ENCODE data around the gene SOAT2. TPM values are rescaled to one million over a fixed set of nuclear protein-coding genes. Genes with fewer than 3 reads are reported as not detected.

Gene SOAT2
- total and polyA plus RNA-seq, 2 donors (not counting 1 experiment from before 2014, with no cell fraction given) = under 0.01 TPM; not detected in 1

DNA sequence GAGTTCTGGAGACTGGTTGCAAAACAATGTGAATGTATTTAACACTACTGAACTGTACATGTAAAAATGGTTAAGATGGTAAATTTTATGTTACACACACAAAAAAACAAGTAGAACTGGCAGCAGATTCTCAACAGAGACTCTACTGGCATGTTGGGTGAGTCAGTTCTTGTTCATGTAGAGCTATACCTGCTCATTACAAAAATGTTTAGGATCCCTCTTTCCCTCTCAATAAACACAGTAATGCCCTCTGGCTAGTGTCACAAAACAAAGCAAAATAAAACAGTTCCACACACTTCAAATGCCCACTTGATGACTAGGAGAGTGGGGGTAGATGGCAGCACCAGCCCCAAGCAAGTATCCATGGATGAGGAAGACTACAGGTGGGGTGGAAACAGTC, 63.6 kb downstream of the SOAT2 start:
- no peaks in the 10 kb centered on the region for H3K79me2 ChIP-seq (ENCODE audit: control insufficient read depth, insufficient read depth, low read length)
- H3K4me2 ChIP-seq (ENCODE audit: extremely low read depth, insufficient read depth, low read length) = no peak overlapping the region
- H3K27me3 ChIP-seq (ENCODE audit: control insufficient read depth, insufficient read depth, low read length) = no peaks in the 10 kb centered on the region
- no peak overlapping the region for H3K9ac ChIP-seq (ENCODE audit: insufficient read depth, low read length)
- H3K27ac ChIP-seq (ENCODE audit: insufficient read depth, low read length) = no peak overlapping the region
- H3K4me1 ChIP-seq (ENCODE audit: control insufficient read depth, extremely low read depth, insufficient read depth, low read length) = peaks cover 6% of the 10 kb centered on the region
- no peak overlapping the region for H2AFZ ChIP-seq (ENCODE audit: low read length)
- peaks cover 4% of the 10 kb centered on the region for H3K36me3 ChIP-seq (ENCODE audit: control insufficient read depth, insufficient read depth, low read length)
- no peak for DNase-seq (ENCODE audit: low read depth in 2 of 2)
- H3K4me3 ChIP-seq (replicated peaks in 1 of 4; ENCODE audit: control extremely low read depth in 1 of 4, insufficient read depth in 1 of 4, low read depth in 3 of 4, low read length in 4 of 4) = no peak overlapping the region
- no peaks in the 10 kb centered on the region for H4K20me1 ChIP-seq (ENCODE audit: control insufficient read depth, extremely low read depth, insufficient read depth, low read length)
- TF ChIP-seq, protein P1, sequence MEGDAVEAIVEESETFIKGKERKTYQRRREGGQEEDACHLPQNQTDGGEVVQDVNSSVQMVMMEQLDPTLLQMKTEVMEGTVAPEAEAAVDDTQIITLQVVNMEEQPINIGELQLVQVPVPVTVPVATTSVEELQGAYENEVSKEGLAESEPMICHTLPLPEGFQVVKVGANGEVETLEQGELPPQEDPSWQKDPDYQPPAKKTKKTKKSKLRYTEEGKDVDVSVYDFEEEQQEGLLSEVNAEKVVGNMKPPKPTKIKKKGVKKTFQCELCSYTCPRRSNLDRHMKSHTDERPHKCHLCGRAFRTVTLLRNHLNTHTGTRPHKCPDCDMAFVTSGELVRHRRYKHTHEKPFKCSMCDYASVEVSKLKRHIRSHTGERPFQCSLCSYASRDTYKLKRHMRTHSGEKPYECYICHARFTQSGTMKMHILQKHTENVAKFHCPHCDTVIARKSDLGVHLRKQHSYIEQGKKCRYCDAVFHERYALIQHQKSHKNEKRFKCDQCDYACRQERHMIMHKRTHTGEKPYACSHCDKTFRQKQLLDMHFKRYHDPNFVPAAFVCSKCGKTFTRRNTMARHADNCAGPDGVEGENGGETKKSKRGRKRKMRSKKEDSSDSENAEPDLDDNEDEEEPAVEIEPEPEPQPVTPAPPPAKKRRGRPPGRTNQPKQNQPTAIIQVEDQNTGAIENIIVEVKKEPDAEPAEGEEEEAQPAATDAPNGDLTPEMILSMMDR (conservative IDR thresholded peaks at IDR 0.05 in 1 of 2, IDR thresholded peaks at IDR 0.05 in 1 of 2; ENCODE audit: low read depth in 1 of 2, low read length in 2 of 2) = no peak
- TF ChIP-seq EZH2 (IDR thresholded peaks at IDR 0.05; ENCODE audit: low read length, missing control alignments) = no peak
- H3K9me3 ChIP-seq (ENCODE audit: control insufficient read depth, insufficient read depth, low read depth, low read length) = no peaks in the 10 kb centered on the region

DNA sequence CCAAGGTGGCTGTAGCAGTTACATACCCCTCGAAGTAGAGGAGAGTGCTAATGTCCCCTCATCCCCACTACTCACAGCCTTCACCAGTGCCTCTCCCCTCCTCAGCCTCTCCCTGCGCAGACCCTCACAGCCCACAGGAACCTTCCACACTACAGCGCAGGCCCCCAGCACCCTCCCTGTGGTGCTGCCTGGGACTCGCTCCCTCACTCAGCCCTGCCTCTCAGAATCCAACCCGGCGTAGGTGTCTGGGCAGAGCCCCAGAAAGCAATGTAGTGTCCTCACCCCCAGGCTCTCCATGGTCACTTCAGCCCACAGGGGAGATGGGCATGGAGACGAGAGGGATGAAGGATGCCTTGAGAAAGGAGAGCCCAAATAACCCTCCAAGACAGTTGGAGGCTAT, 66.4 kb downstream of the SOAT2 start:
- no peaks in the 10 kb centered on the region for H4K20me1 ChIP-seq (ENCODE audit: control insufficient read depth, extremely low read depth, insufficient read depth, low read length)
- H3K9me3 ChIP-seq (ENCODE audit: control insufficient read depth, insufficient read depth, low read depth, low read length) = no peaks in the 10 kb centered on the region
- no peak for DNase-seq (ENCODE audit: low read depth in 2 of 2)
- no peaks in the 10 kb centered on the region for H3K27me3 ChIP-seq (ENCODE audit: control insufficient read depth, insufficient read depth, low read length)
- peaks cover 4% of the 10 kb centered on the region for H3K36me3 ChIP-seq (ENCODE audit: control insufficient read depth, insufficient read depth, low read length)
- no peak overlapping the region for H2AFZ ChIP-seq (ENCODE audit: low read length)
- H3K4me1 ChIP-seq (ENCODE audit: control insufficient read depth, extremely low read depth, insufficient read depth, low read length) = peaks cover 13% of the 10 kb centered on the region
- H3K4me3 ChIP-seq (replicated peaks in 1 of 4; ENCODE audit: control extremely low read depth in 1 of 4, insufficient read depth in 1 of 4, low read depth in 3 of 4, low read length in 4 of 4) = no peak overlapping the region
- H3K27ac ChIP-seq (ENCODE audit: insufficient read depth, low read length) = no peak overlapping the region
- H3K4me2 ChIP-seq (ENCODE audit: extremely low read depth, insufficient read depth, low read length) = no peak overlapping the region
- H3K79me2 ChIP-seq (ENCODE audit: control insufficient read depth, insufficient read depth, low read length) = no peaks in the 10 kb centered on the region
- no peak overlapping the region for H3K9ac ChIP-seq (ENCODE audit: insufficient read depth, low read length)
- TF ChIP-seq EZH2 (IDR thresholded peaks at IDR 0.05; ENCODE audit: low read length, missing control alignments) = no peak
- TF ChIP-seq, protein P1 (conservative IDR thresholded peaks at IDR 0.05 in 1 of 2, IDR thresholded peaks at IDR 0.05 in 1 of 2; ENCODE audit: low read depth in 1 of 2, low read length in 2 of 2) = no peak

DNA sequence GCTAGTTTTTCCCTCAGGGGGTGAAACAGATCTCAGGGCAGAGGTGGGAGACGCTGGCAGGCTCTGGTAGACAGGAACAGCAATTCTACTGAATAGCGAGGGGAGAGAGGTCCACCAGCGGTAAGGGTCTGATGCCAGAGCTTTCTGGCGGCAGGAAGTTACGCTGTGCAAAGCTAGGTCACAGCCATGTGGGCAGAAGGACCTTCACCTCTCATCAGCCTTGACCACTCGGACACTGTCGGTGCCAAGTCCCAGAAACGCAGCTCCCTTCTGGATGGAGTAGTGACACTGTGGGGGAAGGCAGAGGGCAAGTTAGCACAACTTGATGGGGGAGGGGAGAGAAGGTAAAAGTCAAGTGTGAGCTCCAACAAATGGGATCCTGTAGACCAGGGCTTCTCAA, 66.9 kb downstream of the SOAT2 start:
- Histone ChIP-seq H3K36me3 (ENCODE audit: control insufficient read depth, insufficient read depth, low read length) (peaks cover 4% of the 10 kb centered on the region), H3K79me2 (ENCODE audit: control insufficient read depth, insufficient read depth, low read length) (no peaks in the 10 kb centered on the region), H3K4me3 (replicated peaks in 1 of 4; ENCODE audit: control extremely low read depth in 1 of 4, insufficient read depth in 1 of 4, low read depth in 3 of 4, low read length in 4 of 4) (no peak overlapping the region), H2AFZ (ENCODE audit: low read length) (no peak overlapping the region), H3K4me1 (ENCODE audit: control insufficient read depth, extremely low read depth, insufficient read depth, low read length) (peaks cover 16% of the 10 kb centered on the region), H4K20me1 (ENCODE audit: control insufficient read depth, extremely low read depth, insufficient read depth, low read length) (no peaks in the 10 kb centered on the region), H3K9ac (ENCODE audit: insufficient read depth, low read length) (no peak overlapping the region), H3K27ac (ENCODE audit: insufficient read depth, low read length) (no peak overlapping the region), H3K4me2 (ENCODE audit: extremely low read depth, insufficient read depth, low read length) (no peak overlapping the region), H3K9me3 (ENCODE audit: control insufficient read depth, insufficient read depth, low read depth, low read length) (no peaks in the 10 kb centered on the region), H3K27me3 (ENCODE audit: control insufficient read depth, insufficient read depth, low read length) (no peaks in the 10 kb centered on the region)
- no peak for TF ChIP-seq EZH2 (IDR thresholded peaks at IDR 0.05; ENCODE audit: low read length, missing control alignments)
- TF ChIP-seq, protein P1 (conservative IDR thresholded peaks at IDR 0.05 in 1 of 2, IDR thresholded peaks at IDR 0.05 in 1 of 2; ENCODE audit: low read depth in 1 of 2, low read length in 2 of 2) = no peak
- no peak for DNase-seq (ENCODE audit: low read depth in 2 of 2)
